IMR-90 (cell line): ENCODE data around the gene HPN. TPM values are rescaled to one million over a fixed set of nuclear protein-coding genes. Genes with fewer than 3 reads are reported as not detected.
A peak's percentile ranks its signal among the peaks of the same experiment; 100 is the strongest.

Source experiments
- ATAC-seq: fragments of 200-7000 bp; cut with Tn5 transposase; 2 replicates; pipeline ENCODE4 v1.9.1; 2020; ENCODE audit warnings: low read depth, mild to moderate bottlenecking, moderate library complexity
- BruUV-seq: library from RNA; stranded (reverse); fragments of 400-500 nt; replicated peaks from 2 replicates; lab custom pipeline; 2021; lab: Mats Ljungman, UMichigan
- CTCF ChIA-PET: fragments of 300-600 bp; formaldehyde crosslinking; extraction: SDS; loops from one replicate; lab custom pipeline; 2021; ENCODE audit warnings: antibody characterized with exemption; lab: Yijun Ruan, JAX
- POLR2A ChIA-PET: fragments of 300-600 bp; sonication (Branson Sonifier 250); formaldehyde crosslinking; loops from one replicate; lab custom pipeline; 2022; ENCODE audit warnings: antibody characterized with exemption; ENCODE audit not compliant: unreplicated experiment; lab: Charles Lee
- DNase-seq: peaks from one replicate; pipeline ENCODE4 v3.0.0; 2013
- H2AFZ ChIP-seq: replicated peaks from 2 replicates; pipeline ENCODE3; 2013; ENCODE audit warnings: low read length, mild to moderate bottlenecking; ENCODE audit not compliant: poor library complexity
- H2AK5ac ChIP-seq: 2 replicates; pipeline ENCODE4 v1.6.1; 2013; ENCODE audit warnings: low read depth, low read length, inconsistent platforms
- H2AK9ac ChIP-seq: replicated peaks from 2 replicates; pipeline ENCODE3; 2013; ENCODE audit warnings: mild to moderate bottlenecking, low read depth, low read length, moderate library complexity; ENCODE audit not compliant: poor library complexity
- H2BK120ac ChIP-seq: 2 replicates; pipeline ENCODE4 v1.6.1; 2013; ENCODE audit warnings: low read depth, low read length, inconsistent platforms
- H2BK15ac ChIP-seq: 3 replicates; pipeline ENCODE4 v1.6.1; 2013; ENCODE audit warnings: low read depth, low read length, inconsistent platforms
- H2BK20ac ChIP-seq: 2 replicates; pipeline ENCODE4 v1.6.1; 2013; ENCODE audit warnings: low read depth, mild to moderate bottlenecking, inconsistent platforms, low read length, moderate library complexity
- H2BK5ac ChIP-seq: 2 replicates; pipeline ENCODE4 v1.6.1; 2013; ENCODE audit warnings: mild to moderate bottlenecking, low read depth, low read length, inconsistent platforms; ENCODE audit not compliant: poor library complexity, severe bottlenecking
- H3K14ac ChIP-seq: replicated peaks from 2 replicates; pipeline ENCODE4 v1.6.1; 2013; ENCODE audit warnings: low read depth, low read length, inconsistent platforms
- H3K18ac ChIP-seq: 2 replicates; pipeline ENCODE4 v1.6.1; 2013; ENCODE audit warnings: low read depth, low read length, control low read depth
- H3K23ac ChIP-seq: 2 replicates; pipeline ENCODE4 v1.6.1; 2013; ENCODE audit warnings: low read depth, low read length, inconsistent platforms
- H3K27ac ChIP-seq: 2 replicates; pipeline ENCODE4 v1.5.1; 2013; ENCODE audit warnings: mild to moderate bottlenecking, control low read depth, low read length; ENCODE audit not compliant: insufficient read depth
- H3K27me3 ChIP-seq: 2 replicates; pipeline ENCODE4 v1.6.1; 2013; ENCODE audit warnings: low read length; ENCODE audit not compliant: control insufficient read depth, insufficient read depth
- H3K36me3 ChIP-seq: 2 replicates; pipeline ENCODE4 v1.6.1; 2013; ENCODE audit warnings: low read length, mixed read lengths; ENCODE audit not compliant: control insufficient read depth, insufficient read depth
- H3K4ac ChIP-seq: 2 replicates; pipeline ENCODE4 v1.6.1; 2013; ENCODE audit warnings: low read depth, low read length, inconsistent platforms
- H3K4me1 ChIP-seq: 2 replicates; pipeline ENCODE4 v1.6.1; 2013; ENCODE audit warnings: low read length, mixed read lengths; ENCODE audit not compliant: control insufficient read depth, insufficient read depth
- H3K4me2 ChIP-seq: 2 replicates; pipeline ENCODE4 v1.6.1; 2013; ENCODE audit warnings: low read depth, mild to moderate bottlenecking, control low read depth, low read length, moderate library complexity
- H3K4me3 ChIP-seq: 2 replicates; pipeline ENCODE4 v1.5.1; 2013; ENCODE audit warnings: low read depth, mild to moderate bottlenecking, control low read depth, low read length, moderate library complexity; ENCODE audit not compliant: insufficient read depth
- H3K56ac ChIP-seq: 2 replicates; pipeline ENCODE4 v1.6.1; 2013; ENCODE audit warnings: low read length, inconsistent platforms; ENCODE audit not compliant: insufficient read depth; ENCODE audit errors: extremely low read depth
- H3K79me1 ChIP-seq, 2 experiments: 2 replicates each; pipeline ENCODE4 v1.6.1; 2013; ENCODE audit warnings: low read length in 2 of 2, inconsistent platforms in 1 of 2, low read depth in 1 of 2
- H3K9ac ChIP-seq: 2 replicates; pipeline ENCODE4 v1.6.1; 2013; ENCODE audit warnings: low read depth, low read length, control low read depth
- H3K9me1 ChIP-seq: 2 replicates; pipeline ENCODE4 v1.6.1; 2013; ENCODE audit warnings: low read length, inconsistent platforms; ENCODE audit not compliant: insufficient read depth
- H3K9me3 ChIP-seq: 2 replicates; pipeline ENCODE4 v1.6.1; 2013; ENCODE audit warnings: low read length; ENCODE audit not compliant: control insufficient read depth, insufficient read depth
- H4K20me1 ChIP-seq: 2 replicates; pipeline ENCODE4 v1.6.1; 2013; ENCODE audit warnings: low read length, inconsistent platforms; ENCODE audit not compliant: insufficient read depth
- H4K5ac ChIP-seq: 2 replicates; pipeline ENCODE4 v1.6.1; 2013; ENCODE audit warnings: mild to moderate bottlenecking, low read depth, low read length, control low read depth
- H4K8ac ChIP-seq, 2 experiments: 2 replicates each; pipeline ENCODE4 v1.6.1; 2013; ENCODE audit warnings: low read depth in 2 of 2, low read length in 2 of 2, control low read depth in 1 of 2, inconsistent platforms in 1 of 2
- H4K91ac ChIP-seq: 2 replicates; pipeline ENCODE4 v1.6.1; 2013; ENCODE audit warnings: low read depth, low read length, inconsistent platforms; ENCODE audit not compliant: insufficient read depth
- CEBPB ChIP-seq: IDR thresholded peaks from 2 replicates; pipeline ENCODE4 v1.6.1; 2012; ENCODE audit warnings: low read depth, low read length, improper control_type of control experiment
- CHD1 ChIP-seq: IDR thresholded peaks from 2 replicates; pipeline ENCODE4 v1.6.1; 2012; ENCODE audit warnings: low read depth, low read length, improper control_type of control experiment
- FOS ChIP-seq: fragments of 150-350 bp; IDR thresholded peaks from 2 replicates; pipeline ENCODE4 v1.6.1; 2016; ENCODE audit warnings: low read depth, low read length
- MAFK ChIP-seq: IDR thresholded peaks from 2 replicates; pipeline ENCODE4 v1.6.1; 2012; ENCODE audit warnings: low read depth, low read length, improper control_type of control experiment
- MAZ ChIP-seq: IDR thresholded peaks from 2 replicates; pipeline ENCODE4 v1.6.1; 2012; ENCODE audit warnings: low read depth, mild to moderate bottlenecking, low read length, improper control_type of control experiment, moderate library complexity, borderline replicate concordance
- MXI1 ChIP-seq: IDR thresholded peaks from 2 replicates; pipeline ENCODE4 v1.6.1; 2012; ENCODE audit warnings: low read depth, mild to moderate bottlenecking, low read length, moderate library complexity, borderline replicate concordance
- POLR2A ChIP-seq: IDR thresholded peaks from 2 replicates; pipeline ENCODE4 v1.6.1; 2012; ENCODE audit warnings: mild to moderate bottlenecking, low read depth, low read length
- RCOR1 ChIP-seq: IDR thresholded peaks from 2 replicates; pipeline ENCODE4 v1.6.1; 2012; ENCODE audit warnings: mild to moderate bottlenecking, low read length, improper control_type of control experiment; ENCODE audit not compliant: insufficient replicate concordance
- RFX5 ChIP-seq: IDR thresholded peaks from 2 replicates; pipeline ENCODE4 v1.8.0; 2012; ENCODE audit warnings: low read depth, mild to moderate bottlenecking, low read length, moderate library complexity
- WGBS, 2 experiments: methylation state at CpG; one replicate each; pipeline versions ENCODE4 v1.1.5 to v1.1.7; 2013; ENCODE audit warnings: missing lambda C conversion rate in 2 of 2; ENCODE audit not compliant: insufficient read length in 1 of 2; ENCODE audit errors: extremely low coverage in 2 of 2; 5-methylcytosine and 5-hydroxymethylcytosine counted together
- dilution Hi-C: fragments of 300-500 bp; cut with HindIII; formaldehyde crosslinking; loops from one replicate; pipeline ENCODE4 v1.14.3; 2018; ENCODE audit warnings: low sequenced_read_pairs; ENCODE audit not compliant: unreplicated experiment
- in situ Hi-C: fragments of 300-500 bp; cut with MboI; formaldehyde crosslinking; loops from 3 replicates; pipeline ENCODE4 v1.14.3; 2019; ENCODE audit warnings: low sequenced_read_pairs, inconsistent platforms, mixed read lengths
- intact Hi-C: fragments of 100-400 bp; cut with micrococcal nuclease; formaldehyde crosslinking; loops from 2 replicates; pipeline ENCODE4 v1.10.0; 2022
- polyA plus RNA-seq, 3 experiments: library from polyadenylated mRNA; depleted of rRNA; stranded (reverse); fragments of >200 nt; gene quantifications; 2 replicates each; pipeline ENCODE4 v1.2.3, GENCODE V29; 2012; ENCODE audit warnings: low replicate concordance in 1 of 3
- total RNA-seq: library from RNA; depleted of rRNA; stranded (reverse); fragments of >200 nt; gene quantifications from 2 replicates; pipeline ENCODE4 v1.2.3, GENCODE V29; 2012
- TF ChIP-seq, protein P1 (sequence below): fragments of 150-350 bp; IDR thresholded peaks from 2 replicates; pipeline ENCODE4 v1.6.1; 2016; ENCODE audit warnings: low read depth, mild to moderate bottlenecking, low read length, moderate library complexity, borderline replicate concordance

The HPN gene
- total and polyA plus RNA-seq, 2 of the 4 experiments (the other 2 are of a cell fraction), result not detected

DNA sequence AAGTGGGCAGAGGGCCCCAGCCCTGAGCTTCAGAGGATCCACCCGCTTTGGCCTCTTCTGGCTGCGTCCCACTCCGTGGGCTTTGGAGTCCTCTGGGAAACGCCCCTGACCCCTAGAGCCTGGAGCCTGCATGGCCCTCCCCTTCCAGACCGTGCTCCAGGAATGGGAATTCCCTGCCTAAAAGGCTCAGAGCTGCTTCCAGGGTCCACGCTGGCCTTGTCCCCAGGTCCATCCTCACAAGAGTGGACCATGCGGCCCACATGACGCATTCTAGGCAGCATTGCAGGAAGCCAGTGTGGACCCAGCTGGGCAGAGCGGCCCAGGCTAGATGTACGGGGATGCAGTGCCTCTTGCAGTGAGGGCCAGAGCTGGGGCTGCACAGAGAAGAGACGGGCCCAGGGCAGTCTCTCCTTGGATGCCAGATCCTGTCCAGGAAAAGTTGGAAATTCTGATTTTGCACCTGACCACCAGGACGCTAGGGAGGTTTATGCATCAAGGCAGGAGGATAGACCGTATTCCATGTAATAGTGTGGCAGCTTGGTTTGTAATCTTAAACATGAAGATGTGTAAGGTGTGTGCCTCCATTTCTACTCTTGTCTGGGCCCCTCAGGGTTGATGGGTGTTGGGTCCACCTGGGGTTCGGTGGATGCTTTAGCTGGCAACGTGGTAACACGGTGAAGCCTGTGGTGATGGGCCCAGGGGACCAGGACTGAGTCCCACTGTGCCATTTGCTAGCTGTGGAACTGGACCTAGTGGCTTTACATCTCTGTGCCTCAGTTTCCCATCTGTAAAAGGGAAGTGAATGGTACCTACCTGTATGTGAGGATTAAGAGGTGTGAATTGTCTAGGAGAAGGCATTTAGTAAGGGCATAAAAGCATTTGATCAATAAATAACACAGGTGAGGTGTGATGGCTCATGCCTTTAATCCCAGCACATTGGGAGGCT, 59.3 kb downstream of the HPN start:
- Histone ChIP-seq H3K23ac (no peak overlapping the region), H4K5ac (no peak overlapping the region), H3K56ac (no peak overlapping the region), H3K9me1 (no peaks in the 10 kb centered on the region), H3K14ac (no peak overlapping the region), H3K9me3 (peaks cover 1% of the 10 kb centered on the region; the same call in 1 of the 2 replicates), H3K4me2 (no peak overlapping the region), H3K4ac (no peak overlapping the region), H2BK120ac (no peak overlapping the region), H3K27ac (no peak overlapping the region), H4K8ac (no peak overlapping the region), H2AK9ac (no peak overlapping the region), H2BK15ac (no peak overlapping the region), H4K20me1 (no peaks in the 10 kb centered on the region), H2BK5ac (no peak overlapping the region), H3K79me1 (no peaks in the 10 kb centered on the region), H3K4me3 (no peak overlapping the region), H3K4me1 (no peaks in the 10 kb centered on the region), H2AK5ac (no peak overlapping the region), H3K27me3 (no peaks in the 10 kb centered on the region; the same call in 1 of the 2 replicates), H3K36me3 (no peaks in the 10 kb centered on the region), H2BK20ac (no peak overlapping the region), H2AFZ (peak overlapping the region; percentile 43), H3K9ac (no peak overlapping the region), H3K18ac (no peak overlapping the region), H4K91ac (no peak overlapping the region)
- no peak for TF ChIP-seq MXI1
- TF ChIP-seq, protein P1, sequence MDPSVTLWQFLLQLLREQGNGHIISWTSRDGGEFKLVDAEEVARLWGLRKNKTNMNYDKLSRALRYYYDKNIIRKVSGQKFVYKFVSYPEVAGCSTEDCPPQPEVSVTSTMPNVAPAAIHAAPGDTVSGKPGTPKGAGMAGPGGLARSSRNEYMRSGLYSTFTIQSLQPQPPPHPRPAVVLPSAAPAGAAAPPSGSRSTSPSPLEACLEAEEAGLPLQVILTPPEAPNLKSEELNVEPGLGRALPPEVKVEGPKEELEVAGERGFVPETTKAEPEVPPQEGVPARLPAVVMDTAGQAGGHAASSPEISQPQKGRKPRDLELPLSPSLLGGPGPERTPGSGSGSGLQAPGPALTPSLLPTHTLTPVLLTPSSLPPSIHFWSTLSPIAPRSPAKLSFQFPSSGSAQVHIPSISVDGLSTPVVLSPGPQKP, result no peak
- TF ChIP-seq RFX5, result no peak
- no peak for TF ChIP-seq MAZ
- no peak for TF ChIP-seq RCOR1
- TF ChIP-seq FOS, result no peak
- TF ChIP-seq POLR2A, result no peak
- TF ChIP-seq CEBPB, result no peak
- TF ChIP-seq MAFK, result no peak
- no peak for TF ChIP-seq CHD1
- ChIA-PET CTCF (interaction anchor here (0.8 to 1.0 kb wide), 2 partner anchors 9 to 11 kb away, joined by 3 read pairs; no protein-coding TSS in a partner anchor), POLR2A (no interaction called here)
- intact Hi-C loops (no loop called here), in situ Hi-C loops (no loop called here), dilution Hi-C loops (no loop called here)
- DNase-seq (no peak), ATAC-seq (no peak)
- no TSS peak for BruUV-seq
- 53% methylated on average over 11 of the region's 16 CpGs; no CpG with 5 or more reads in 1 of the 2 experiments for WGBS, 2 experiments
